Stimulated activated memory B cell treated with anti-CD40 and anti-IgM and Interleukin-4, amounts not matched to agents 10 μg/mL and 1 μg/mL and 100 μg/mL, for 72 hours (primary cell): Measurements from ENCODE around the gene ZNF275.

Source experiments
- ATAC-seq: fragments of 150-1000 bp; cut with Tn5 transposase; 2 replicates; pipeline ENCODE4 v1.10.0; 2021
- H3K27ac Mint-ChIP-seq: one replicate; pipeline ENCODE4 v1.8.0; 2022; ENCODE audit warnings: mild to moderate bottlenecking, mixed read lengths
- H3K27me3 Mint-ChIP-seq: one replicate; pipeline ENCODE4 v1.8.0; 2022; ENCODE audit warnings: mixed read lengths
- H3K36me3 Mint-ChIP-seq: one replicate; pipeline ENCODE4 v1.8.0; 2022; ENCODE audit warnings: mixed read lengths
- H3K4me1 Mint-ChIP-seq: one replicate; pipeline ENCODE4 v1.8.0; 2022; ENCODE audit warnings: mixed read lengths
- H3K4me3 Mint-ChIP-seq: one replicate; pipeline ENCODE4 v1.8.0; 2022; ENCODE audit warnings: mild to moderate bottlenecking, moderate library complexity, mixed read lengths
- H3K9me3 Mint-ChIP-seq: one replicate; pipeline ENCODE4 v1.8.0; 2022; ENCODE audit warnings: mixed read lengths

ZNF275 gene

DNA sequence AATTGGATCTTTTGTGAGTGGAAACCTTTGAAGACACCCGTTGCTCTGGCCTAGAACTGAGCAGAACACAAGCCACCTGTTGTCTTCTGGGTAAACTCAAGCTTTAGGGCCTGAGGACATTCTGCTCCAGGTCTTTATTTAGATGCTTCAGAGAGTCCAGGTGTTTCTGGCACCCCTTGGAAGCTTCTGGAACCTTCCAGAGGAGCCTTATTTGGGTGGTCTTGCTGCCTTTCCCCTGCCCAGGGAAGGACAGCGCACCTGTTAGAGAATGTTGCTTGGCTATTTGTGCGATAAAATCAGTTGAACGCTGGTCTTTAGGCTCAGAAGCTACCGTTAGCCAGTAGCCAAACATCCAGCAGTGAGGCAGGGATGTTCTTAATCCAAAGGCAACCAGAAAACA is 3.0 kb downstream of the ZNF275 start:
- no peaks in the 10 kb centered on the region for H3K27me3 Mint-ChIP-seq
- peaks cover 38% of the 10 kb centered on the region for H3K36me3 Mint-ChIP-seq
- no peak overlapping the region for H3K27ac Mint-ChIP-seq
- peaks cover 3% of the 10 kb centered on the region for H3K9me3 Mint-ChIP-seq
- no peak for ATAC-seq
- no peak overlapping the region for H3K4me3 Mint-ChIP-seq
- H3K4me1 Mint-ChIP-seq, result peaks cover 40% of the 10 kb centered on the region

DNA sequence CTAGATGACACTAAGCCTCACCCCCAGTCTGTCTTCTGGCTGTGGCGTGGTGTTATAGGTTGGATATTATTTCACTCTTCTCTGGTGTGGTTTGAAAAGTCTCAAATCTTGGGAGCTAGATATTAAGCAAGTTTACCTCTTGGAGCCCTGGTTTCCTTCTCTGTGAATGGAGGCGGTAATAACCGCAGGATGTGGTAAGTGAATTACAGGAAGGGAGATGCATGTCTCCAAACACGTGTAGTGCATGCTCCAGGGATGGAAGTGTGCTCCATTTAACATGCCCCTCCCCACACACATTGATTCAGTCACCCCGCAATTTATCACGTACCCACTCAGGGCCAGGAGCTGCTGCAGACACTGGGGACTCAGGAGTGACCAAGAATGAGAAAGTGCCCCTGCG is 4.9 kb downstream of the ZNF275 start:
- Mint-ChIP-seq H3K4me3 (no peak overlapping the region), H3K36me3 (peaks cover 54% of the 10 kb centered on the region), H3K9me3 (peaks cover 3% of the 10 kb centered on the region), H3K4me1 (peaks cover 42% of the 10 kb centered on the region), H3K27me3 (no peaks in the 10 kb centered on the region), H3K27ac (no peak overlapping the region)
- ATAC-seq, result no peak

DNA sequence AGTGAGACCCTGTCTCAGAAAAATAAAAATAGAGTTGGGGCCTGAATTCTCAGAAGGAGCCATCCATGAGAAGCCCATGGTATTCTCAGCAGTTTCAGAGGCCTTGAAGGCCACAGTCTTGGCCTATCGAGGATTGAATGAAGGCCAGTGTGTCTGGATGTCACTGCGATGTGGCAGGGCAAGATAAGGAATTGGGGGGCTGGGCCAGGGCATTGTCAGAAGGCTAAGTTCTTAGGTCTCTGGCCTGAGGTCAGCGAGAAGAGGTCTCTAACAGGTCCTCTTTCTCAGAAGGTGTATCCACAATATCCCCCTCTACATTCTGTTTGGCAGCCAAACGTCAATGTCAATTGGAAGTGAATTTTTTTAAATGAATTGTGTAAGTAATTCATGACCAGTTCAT is 5.7 kb downstream of the ZNF275 start:
- Mint-ChIP-seq H3K27ac (no peak overlapping the region), H3K4me3 (no peak overlapping the region), H3K9me3 (peaks cover 3% of the 10 kb centered on the region), H3K4me1 (peaks cover 41% of the 10 kb centered on the region), H3K27me3 (no peaks in the 10 kb centered on the region), H3K36me3 (peaks cover 62% of the 10 kb centered on the region)
- no peak for ATAC-seq

DNA sequence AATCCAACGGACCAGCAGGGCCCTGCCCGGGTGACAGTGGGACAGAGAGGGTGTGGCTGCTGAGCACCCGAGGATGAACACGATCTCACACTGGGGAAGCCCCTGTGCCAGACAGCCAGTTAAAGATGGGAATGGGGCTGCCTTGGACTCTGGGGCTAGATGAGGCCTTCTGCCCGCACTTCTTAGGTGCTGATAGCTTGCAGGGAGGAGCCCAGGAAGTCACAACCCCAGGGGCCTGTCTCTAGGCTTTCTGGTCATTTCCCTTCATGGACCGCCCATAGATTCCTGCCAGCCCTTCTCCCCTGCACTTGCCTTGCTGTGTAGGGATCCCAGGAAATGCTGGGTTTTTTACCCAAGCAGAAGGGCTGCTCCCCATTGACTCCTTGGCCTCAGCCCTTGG is 6.2 kb downstream of the ZNF275 start:
- peaks cover 39% of the 10 kb centered on the region for H3K4me1 Mint-ChIP-seq

DNA sequence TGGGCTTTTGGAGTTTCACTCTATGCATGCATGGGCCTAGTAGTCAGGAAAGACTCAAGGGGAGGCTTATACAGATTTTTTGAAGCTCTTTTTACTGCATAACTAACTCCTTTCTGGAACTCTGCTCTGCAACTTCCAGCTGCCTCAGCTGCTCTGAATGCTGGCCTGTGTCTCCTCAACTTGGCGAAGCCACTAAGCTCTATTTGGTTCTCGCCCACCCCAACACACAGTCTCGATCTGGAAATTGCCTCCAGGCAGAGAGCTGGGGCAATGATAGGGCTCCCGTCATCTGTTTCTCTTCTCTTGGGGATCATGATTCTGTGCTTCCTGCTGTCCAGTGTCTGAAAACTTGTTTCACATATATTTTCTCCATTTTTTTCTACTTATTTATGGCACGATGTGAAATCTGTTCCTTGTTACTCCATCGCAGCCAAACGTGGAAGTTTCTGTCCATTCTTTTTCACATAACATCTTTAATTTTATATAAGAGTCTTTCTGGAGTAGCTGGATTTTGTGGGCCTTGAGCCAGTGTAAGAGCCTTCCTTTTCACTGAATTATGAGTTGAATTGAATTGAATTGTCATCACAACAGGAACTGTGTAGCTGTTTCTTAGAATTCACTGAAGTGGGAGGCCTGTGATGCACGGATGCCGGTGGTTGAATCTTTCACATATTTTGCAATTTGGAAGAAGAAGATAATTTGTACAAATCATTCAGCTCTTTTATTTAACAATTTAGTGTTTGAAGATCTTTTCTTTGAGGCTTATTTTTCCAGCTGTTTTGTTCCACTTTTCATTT is 9.0 kb downstream of the ZNF275 start:
- Mint-ChIP-seq H3K4me3 (no peak overlapping the region), H3K9me3 (peaks cover 3% of the 10 kb centered on the region), H3K4me1 (peaks cover 22% of the 10 kb centered on the region), H3K27me3 (no peaks in the 10 kb centered on the region), H3K36me3 (peaks cover 92% of the 10 kb centered on the region), H3K27ac (no peak overlapping the region)
- no peak for ATAC-seq

More for the DNA sequence above, 6.2 kb downstream of the ZNF275 start:
- Mint-ChIP-seq H3K27ac (no peak overlapping the region), H3K9me3 (peaks cover 3% of the 10 kb centered on the region), H3K36me3 (peaks cover 67% of the 10 kb centered on the region), H3K27me3 (no peaks in the 10 kb centered on the region), H3K4me3 (no peak overlapping the region)
- ATAC-seq, result no peak

DNA sequence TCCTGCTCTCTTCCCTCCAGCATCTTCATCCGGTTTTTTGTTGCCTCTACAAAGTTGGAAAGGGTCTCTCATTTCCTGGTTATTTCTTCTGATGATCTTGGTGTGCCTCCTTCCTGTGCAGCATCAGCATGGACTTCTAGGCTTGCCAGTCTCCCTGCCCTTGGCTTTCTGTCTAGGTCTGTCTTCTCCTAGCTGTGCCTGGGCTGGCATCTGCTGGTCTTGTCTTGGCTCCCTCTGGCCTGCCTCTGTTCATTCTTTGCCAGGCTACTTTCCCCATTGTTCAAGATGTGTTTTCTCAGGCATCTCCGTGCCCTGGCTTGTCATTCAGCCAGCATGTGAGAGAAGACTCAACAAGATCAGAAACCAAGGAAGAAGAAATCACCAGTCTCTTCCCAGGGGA is 9.7 kb downstream of the ZNF275 start:
- no peak overlapping the region for H3K27ac Mint-ChIP-seq
- no peaks in the 10 kb centered on the region for H3K27me3 Mint-ChIP-seq
- peaks cover 3% of the 10 kb centered on the region for H3K9me3 Mint-ChIP-seq
- H3K4me1 Mint-ChIP-seq, result peaks cover 15% of the 10 kb centered on the region
- H3K4me3 Mint-ChIP-seq, result no peak overlapping the region
- H3K36me3 Mint-ChIP-seq, result peaks cover 92% of the 10 kb centered on the region
- ATAC-seq, result no peak

DNA sequence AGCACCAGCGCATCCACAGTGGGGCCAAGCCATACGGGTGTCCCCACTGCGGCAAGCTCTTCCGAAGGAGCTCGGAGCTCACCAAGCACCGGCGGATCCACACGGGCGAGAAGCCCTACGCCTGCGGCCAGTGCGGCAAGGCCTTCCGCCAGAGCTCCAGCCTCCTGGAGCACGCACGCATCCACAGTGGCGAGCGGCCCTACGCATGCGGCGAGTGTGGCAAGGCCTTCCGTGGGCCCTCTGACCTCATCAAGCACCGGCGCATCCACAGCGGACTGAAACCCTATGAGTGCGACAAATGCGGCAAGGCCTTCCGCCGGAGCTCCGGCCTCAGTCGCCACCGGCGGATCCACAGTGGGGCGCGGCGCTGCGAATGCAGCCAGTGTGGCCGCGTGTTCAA is 13.6 kb downstream of the ZNF275 start:
- no peak for ATAC-seq
- Mint-ChIP-seq H3K27me3 (no peaks in the 10 kb centered on the region), H3K4me1 (peaks cover 5% of the 10 kb centered on the region), H3K27ac (no peak overlapping the region), H3K9me3 (no peaks in the 10 kb centered on the region), H3K36me3 (peaks cover 87% of the 10 kb centered on the region), H3K4me3 (no peak overlapping the region)

DNA sequence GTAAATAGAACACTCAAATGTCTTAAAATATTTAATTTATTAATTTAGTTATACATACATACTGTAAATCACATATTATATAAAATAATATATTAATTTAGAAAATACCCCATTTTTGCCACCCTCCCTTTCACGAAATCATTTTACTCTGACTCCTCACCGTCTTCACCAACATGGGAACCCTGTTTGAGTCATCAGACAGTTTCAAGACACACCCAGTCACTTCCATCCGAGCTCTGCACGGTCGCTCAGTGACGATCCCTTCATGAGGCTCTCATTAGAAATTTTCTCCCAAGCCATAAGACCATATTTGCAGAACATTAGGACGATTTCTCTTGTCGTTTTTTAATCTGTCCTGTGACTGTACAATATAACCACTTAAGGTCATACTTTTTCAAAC is 14.5 kb downstream of the ZNF275 start:
- no peaks in the 10 kb centered on the region for H3K27me3 Mint-ChIP-seq
- H3K27ac Mint-ChIP-seq, result no peak overlapping the region
- H3K4me3 Mint-ChIP-seq, result no peak overlapping the region
- peaks cover 5% of the 10 kb centered on the region for H3K4me1 Mint-ChIP-seq
- H3K36me3 Mint-ChIP-seq, result peaks cover 83% of the 10 kb centered on the region
- ATAC-seq, result no peak
- no peaks in the 10 kb centered on the region for H3K9me3 Mint-ChIP-seq

DNA sequence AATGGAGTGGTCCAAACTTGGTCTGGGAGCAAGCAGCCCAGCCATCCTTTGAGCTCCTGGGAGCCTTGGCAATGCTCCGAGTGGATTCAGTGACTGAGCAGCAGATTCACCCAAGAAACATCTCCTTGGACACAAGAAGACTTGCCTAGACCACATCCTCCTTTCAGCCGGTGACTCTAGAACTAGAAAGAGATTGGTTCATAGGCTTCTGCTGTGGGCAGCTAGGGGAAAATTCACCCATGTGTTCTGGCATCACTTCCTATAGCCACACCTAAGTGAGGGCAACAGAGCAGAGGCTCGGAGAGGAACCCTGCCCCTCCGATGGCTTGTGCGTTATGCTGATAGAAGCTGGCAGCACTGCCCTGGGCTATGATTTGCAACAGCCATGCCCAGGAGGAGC is 16.0 kb downstream of the ZNF275 start:
- Mint-ChIP-seq H3K4me1 (no peaks in the 10 kb centered on the region), H3K36me3 (peaks cover 67% of the 10 kb centered on the region), H3K27me3 (no peaks in the 10 kb centered on the region)

DNA sequence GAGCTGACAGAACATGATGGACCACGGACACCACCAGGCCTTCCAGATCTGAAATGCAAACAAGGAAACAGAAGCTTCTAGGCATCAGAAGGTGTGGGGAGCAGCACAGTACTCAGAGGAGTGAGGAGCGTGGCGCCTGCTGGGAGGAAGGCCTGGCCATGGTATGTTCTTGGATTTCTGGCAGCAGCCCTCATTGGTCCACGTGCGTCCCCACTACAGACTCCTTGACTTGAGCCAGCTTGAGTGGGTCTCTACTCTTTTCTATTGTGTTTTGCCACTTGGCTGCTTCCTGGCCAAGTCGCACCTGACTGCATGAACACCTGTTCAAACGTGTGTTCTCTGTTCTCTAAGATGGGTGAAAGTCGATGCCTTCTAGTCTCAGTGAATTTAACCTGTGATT is 18.0 kb downstream of the ZNF275 start:
- peaks cover 47% of the 10 kb centered on the region for H3K36me3 Mint-ChIP-seq
- H3K27me3 Mint-ChIP-seq, result no peaks in the 10 kb centered on the region
- H3K27ac Mint-ChIP-seq, result no peak overlapping the region
- H3K9me3 Mint-ChIP-seq, result no peaks in the 10 kb centered on the region
- no peak for ATAC-seq
- H3K4me3 Mint-ChIP-seq, result no peak overlapping the region
- H3K4me1 Mint-ChIP-seq, result no peaks in the 10 kb centered on the region

More for the DNA sequence above, 16.0 kb downstream of the ZNF275 start:
- Mint-ChIP-seq H3K27ac (no peak overlapping the region), H3K4me3 (no peak overlapping the region), H3K9me3 (no peaks in the 10 kb centered on the region)
- no peak for ATAC-seq

DNA sequence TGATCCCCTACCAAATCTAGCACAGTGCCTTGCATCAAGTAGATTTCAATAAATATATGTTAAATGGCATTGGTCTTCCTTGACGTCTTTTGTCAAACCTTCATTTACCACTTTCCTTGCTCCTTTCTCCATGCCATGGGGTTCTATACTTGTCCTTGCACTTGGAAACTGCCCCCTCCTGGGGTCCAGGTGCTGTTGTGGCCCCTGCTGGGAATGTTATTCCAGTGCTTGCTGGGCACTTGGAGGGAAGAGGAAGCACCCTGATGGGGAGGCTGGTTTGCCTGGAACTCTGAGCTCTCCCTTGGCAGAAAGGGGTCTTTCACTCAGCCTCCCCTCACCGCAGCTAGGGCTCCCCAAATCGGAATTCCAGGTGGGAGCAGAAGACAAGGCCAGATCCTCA is 18.9 kb downstream of the ZNF275 start:
- no peak overlapping the region for H3K27ac Mint-ChIP-seq
- H3K9me3 Mint-ChIP-seq, result peaks cover 2% of the 10 kb centered on the region
- no peaks in the 10 kb centered on the region for H3K4me1 Mint-ChIP-seq
- peaks cover 44% of the 10 kb centered on the region for H3K36me3 Mint-ChIP-seq
- no peaks in the 10 kb centered on the region for H3K27me3 Mint-ChIP-seq
- no peak for ATAC-seq
- H3K4me3 Mint-ChIP-seq, result no peak overlapping the region

DNA sequence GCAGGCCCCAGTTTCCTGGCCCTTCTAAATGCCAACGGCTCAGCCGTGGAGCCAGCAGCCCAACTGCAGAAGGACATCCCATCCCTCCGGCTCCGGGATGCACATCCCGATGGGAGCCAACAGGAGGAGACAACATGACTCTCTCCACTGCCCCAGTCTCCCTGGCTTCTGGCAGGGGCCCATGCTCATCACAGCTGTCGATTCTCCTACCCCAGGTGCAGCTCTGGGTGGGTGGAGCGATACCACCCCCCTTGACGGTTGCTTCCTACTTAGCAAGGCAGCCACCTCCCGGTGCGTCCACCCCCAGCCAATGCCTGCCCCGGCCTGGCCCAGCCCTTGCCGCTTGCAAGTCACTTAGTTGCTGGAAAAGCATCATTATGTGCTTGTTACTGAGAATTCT is 19.5 kb downstream of the ZNF275 start:
- no peak overlapping the region for H3K27ac Mint-ChIP-seq
- H3K4me1 Mint-ChIP-seq, result no peaks in the 10 kb centered on the region
- H3K4me3 Mint-ChIP-seq, result no peak overlapping the region
- no peaks in the 10 kb centered on the region for H3K27me3 Mint-ChIP-seq
- peaks cover 2% of the 10 kb centered on the region for H3K9me3 Mint-ChIP-seq
- H3K36me3 Mint-ChIP-seq, result peaks cover 38% of the 10 kb centered on the region
- no peak for ATAC-seq

DNA sequence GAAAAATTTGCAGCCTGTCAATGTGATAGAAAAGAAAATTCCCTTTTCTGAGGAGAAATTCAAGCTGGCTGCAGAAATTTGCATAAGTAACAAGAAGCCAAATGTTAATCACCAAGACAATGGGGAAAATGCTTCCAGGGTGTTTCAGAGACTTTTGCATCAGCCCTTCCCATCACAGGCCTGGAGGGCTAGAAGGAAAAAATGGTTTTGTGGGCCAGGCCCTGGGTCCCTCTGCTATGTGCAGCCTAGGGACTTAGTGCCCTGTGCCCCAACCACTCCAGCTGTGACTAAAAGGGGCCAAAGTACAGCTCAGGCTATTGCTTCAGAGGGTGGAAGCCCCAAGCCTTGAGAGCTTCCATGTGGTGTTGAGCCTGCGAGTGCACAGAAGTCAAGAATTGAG is 23.9 kb downstream of the ZNF275 start:
- Mint-ChIP-seq H3K4me1 (no peaks in the 10 kb centered on the region), H3K27ac (no peak overlapping the region), H3K9me3 (peaks cover 2% of the 10 kb centered on the region), H3K4me3 (no peak overlapping the region), H3K27me3 (no peaks in the 10 kb centered on the region), H3K36me3 (peaks cover 5% of the 10 kb centered on the region)
- no peak for ATAC-seq

DNA sequence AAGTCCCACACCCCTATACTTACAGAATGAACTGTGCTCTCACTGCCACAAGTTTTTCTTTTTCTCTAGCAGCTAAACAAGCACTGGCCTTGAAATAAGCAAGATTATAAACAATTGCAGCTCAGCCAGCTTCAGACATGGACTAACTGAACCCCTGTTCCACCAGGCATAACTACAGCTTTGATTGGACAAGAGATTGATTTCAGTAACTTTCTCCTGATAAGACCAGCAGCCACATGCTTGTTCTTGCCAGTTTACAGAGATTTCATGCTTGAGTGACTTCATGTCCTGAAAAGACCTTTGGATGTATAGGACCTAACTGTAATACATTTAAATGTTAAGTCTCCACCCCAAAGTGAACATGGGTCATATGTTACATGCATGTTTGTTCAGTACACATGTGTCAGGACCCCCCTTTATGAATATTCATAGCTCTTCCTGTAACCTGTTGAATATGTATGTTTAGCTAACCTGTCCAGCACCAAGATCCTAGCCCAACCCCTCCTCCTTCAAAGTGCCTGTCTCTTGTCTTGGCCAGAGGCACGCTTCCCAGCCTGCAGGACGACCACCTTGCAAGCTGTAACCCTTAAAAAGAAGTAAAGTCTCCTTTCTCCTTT is 27.9 kb downstream of the ZNF275 start:
- Mint-ChIP-seq H3K36me3 (peaks cover 5% of the 10 kb centered on the region), H3K4me3 (no peak overlapping the region), H3K4me1 (no peaks in the 10 kb centered on the region), H3K27ac (no peak overlapping the region), H3K27me3 (no peaks in the 10 kb centered on the region), H3K9me3 (peaks cover 2% of the 10 kb centered on the region)
- ATAC-seq, result no peak

DNA sequence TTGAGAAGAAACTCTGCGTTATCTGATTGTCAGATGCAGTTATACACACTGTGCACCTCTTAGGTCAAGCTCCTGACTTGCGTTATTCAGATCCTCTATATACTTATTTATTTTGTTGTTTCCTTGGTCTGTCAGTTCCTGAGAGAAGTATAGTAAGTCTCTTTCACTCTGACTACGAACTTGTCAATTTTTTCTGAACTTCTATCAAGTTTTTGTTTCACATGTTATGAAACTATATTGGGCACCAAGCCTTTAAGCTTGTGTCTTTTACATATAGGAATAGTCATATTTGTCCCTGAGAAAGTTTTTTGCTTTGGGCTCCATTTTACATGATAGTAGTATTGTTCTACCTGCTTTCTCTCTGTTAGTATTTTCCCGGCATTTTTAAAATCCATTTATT is 31.7 kb downstream of the ZNF275 start:
- no peaks in the 10 kb centered on the region for H3K36me3 Mint-ChIP-seq
- ATAC-seq, result no peak
- H3K4me3 Mint-ChIP-seq, result no peak overlapping the region
- H3K27me3 Mint-ChIP-seq, result peaks cover 11% of the 10 kb centered on the region
- H3K4me1 Mint-ChIP-seq, result peaks cover 4% of the 10 kb centered on the region
- no peak overlapping the region for H3K27ac Mint-ChIP-seq
- H3K9me3 Mint-ChIP-seq, result no peaks in the 10 kb centered on the region

DNA sequence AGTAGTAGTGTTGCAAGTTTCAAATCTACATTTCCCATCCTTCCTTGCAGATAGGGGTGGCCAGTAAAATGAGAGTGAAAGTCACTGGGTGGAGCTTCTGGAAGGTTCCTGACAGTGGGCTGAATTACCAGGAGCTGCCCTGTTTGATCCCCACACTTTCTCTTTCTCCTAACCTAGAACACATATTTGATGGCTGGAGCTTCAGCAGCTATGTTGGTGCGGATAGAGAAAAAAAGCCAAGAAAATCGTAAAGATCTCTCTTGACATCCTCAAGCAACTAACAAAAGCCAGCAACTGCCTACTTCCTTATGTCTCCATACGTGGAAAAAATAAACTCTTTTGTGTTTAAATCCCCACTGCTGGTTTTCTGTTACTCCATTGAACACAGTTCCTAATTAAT is 32.2 kb downstream of the ZNF275 start:
- no peak overlapping the region for H3K4me3 Mint-ChIP-seq
- ATAC-seq, result no peak
- H3K27me3 Mint-ChIP-seq, result peaks cover 15% of the 10 kb centered on the region
- peaks cover 6% of the 10 kb centered on the region for H3K4me1 Mint-ChIP-seq
- no peak overlapping the region for H3K27ac Mint-ChIP-seq
- H3K36me3 Mint-ChIP-seq, result no peaks in the 10 kb centered on the region
- H3K9me3 Mint-ChIP-seq, result no peaks in the 10 kb centered on the region
